ENCODE data around the gene CX3CR1.

DNA sequence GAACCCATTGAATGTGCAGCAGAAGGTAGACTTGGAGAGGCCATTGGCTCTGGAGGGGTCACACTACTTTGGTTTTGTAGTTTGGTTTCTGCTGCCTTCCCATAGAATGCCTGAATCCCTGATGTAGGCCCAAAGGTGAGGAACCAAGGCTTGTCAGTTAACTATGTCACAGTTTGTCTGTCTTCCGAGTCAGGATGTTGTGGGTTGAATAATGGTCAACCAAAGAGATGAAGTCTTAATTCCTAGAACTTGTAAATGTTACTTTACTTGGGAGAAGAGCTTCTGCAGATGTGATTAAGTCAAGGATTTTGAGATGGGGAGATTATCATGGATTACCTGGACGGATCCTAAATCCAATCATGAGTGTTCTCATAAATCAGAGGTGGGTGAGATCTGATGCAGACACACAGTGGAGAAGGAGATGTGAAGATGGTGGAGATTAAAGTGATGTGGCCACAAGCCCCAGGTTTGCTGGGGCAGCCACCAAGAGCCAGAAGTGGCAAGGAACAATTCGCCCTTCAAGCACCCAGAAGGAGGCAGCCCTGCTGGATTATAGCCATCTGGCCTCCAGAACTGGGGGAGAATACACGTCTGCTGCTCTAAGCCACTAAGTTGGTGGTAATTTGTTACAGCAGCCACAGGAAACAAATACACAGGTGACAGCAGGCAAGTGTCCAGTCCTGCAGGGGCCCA lies 47.4 kb upstream of the CX3CR1 start:
- TF ChIP-seq, protein P1, sequence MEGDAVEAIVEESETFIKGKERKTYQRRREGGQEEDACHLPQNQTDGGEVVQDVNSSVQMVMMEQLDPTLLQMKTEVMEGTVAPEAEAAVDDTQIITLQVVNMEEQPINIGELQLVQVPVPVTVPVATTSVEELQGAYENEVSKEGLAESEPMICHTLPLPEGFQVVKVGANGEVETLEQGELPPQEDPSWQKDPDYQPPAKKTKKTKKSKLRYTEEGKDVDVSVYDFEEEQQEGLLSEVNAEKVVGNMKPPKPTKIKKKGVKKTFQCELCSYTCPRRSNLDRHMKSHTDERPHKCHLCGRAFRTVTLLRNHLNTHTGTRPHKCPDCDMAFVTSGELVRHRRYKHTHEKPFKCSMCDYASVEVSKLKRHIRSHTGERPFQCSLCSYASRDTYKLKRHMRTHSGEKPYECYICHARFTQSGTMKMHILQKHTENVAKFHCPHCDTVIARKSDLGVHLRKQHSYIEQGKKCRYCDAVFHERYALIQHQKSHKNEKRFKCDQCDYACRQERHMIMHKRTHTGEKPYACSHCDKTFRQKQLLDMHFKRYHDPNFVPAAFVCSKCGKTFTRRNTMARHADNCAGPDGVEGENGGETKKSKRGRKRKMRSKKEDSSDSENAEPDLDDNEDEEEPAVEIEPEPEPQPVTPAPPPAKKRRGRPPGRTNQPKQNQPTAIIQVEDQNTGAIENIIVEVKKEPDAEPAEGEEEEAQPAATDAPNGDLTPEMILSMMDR (IDR thresholded peaks at IDR 0.05) = no peak
- TF ChIP-seq POLR2AphosphoS5 (IDR thresholded peaks at IDR 0.05) (no peak), EP300 (IDR thresholded peaks at IDR 0.05) (no peak)
